GM13976 (cell line): ENCODE measurements around the gene PPP1R9B.

Experiments used
- DNase-seq: peaks from one replicate; pipeline ENCODE4 v3.0.0; 2012; ENCODE audit warnings: low spot score
- CTCF ChIP-seq: IDR thresholded peaks from 2 replicates; pipeline ENCODE4 v1.5.1; 2012; ENCODE audit warnings: borderline replicate concordance, mild to moderate bottlenecking; ENCODE audit not compliant: insufficient read depth; ENCODE audit errors: extremely low read depth, missing control alignments, control extremely low read depth
- in situ Hi-C: fragments of 300-500 bp; cut with MboI; formaldehyde crosslinking; loops from one replicate; pipeline ENCODE4 v1.12.0; 2022; ENCODE audit warnings: low sequenced_read_pairs, mixed read lengths, inconsistent platforms; ENCODE audit not compliant: unreplicated experiment

The PPP1R9B gene

GRCh38 chr17:50167371-50167770 is 16.9 kb upstream of the PPP1R9B start:
- DNase-seq, result no peak
- no peak for TF ChIP-seq CTCF
- in situ Hi-C loops, result no loop called here

- DNase-seq, result no peak
- TF ChIP-seq CTCF, result no peak
- in situ Hi-C loops, result no loop called here
Observed at GRCh38 chr17:50166518-50167181, 16.2 kb upstream of the PPP1R9B start.

- no peak for TF ChIP-seq CTCF
- DNase-seq, result no peak
- in situ Hi-C loops, result no loop called here
Observed at GRCh38 chr17:50165867-50166517, 15.5 kb upstream of the PPP1R9B start, which contains the start of gene SGCA. SGCA (plus strand) TSS chr17:50166005; CDS start chr17:50166041, 36 bp downstream.

GRCh38 chr17:50165466-50165865 is 15.0 kb upstream of the PPP1R9B start:
- in situ Hi-C loops, result no loop called here
- no peak for TF ChIP-seq CTCF
- no peak for DNase-seq

GRCh38 chr17:50165066-50165465 is 14.6 kb upstream of the PPP1R9B start:
- in situ Hi-C loops, result no loop called here
- TF ChIP-seq CTCF, result no peak
- no peak for DNase-seq

GRCh38 chr17:50164697-50164988 is 14.2 kb upstream of the PPP1R9B start:
- TF ChIP-seq CTCF, result no peak
- in situ Hi-C loops, result no loop called here

More at GRCh38 chr17:50164697-50164988, 14.2 kb upstream of the PPP1R9B start:
- DNase-seq, result no peak
